Hematopoietic multipotent progenitor cell treated with erythropoietin and hydrocortisone succinate and interleukin-3 and kit ligand, for 6 days (in vitro differentiated cells): ENCODE measurements around the gene ZBTB24.

Source experiments
- DNase-seq: peaks from one replicate; pipeline ENCODE4 v3.0.0-alpha.2; 2015

The ZBTB24 gene

DNA sequence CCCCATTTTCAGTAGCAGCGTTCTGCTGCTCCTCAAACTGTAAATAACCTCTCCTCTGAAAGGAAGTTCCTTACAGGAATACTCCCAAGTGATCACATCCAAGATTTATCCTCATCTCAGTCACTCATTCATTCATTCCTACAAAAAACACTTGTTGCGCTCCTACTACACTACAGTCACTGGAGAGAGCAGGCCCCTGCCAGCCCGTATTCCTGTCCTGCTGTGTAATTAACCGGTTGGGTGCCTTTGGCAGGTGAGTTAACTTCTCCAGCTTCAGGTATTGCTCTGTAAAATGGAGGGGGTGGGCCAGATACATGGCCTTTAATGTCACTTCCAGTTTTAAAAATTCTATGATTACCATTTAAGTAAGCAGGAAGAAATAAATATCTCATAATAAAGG is 15.0 kb upstream of the ZBTB24 start:
- DNase-seq, result no peak

DNA sequence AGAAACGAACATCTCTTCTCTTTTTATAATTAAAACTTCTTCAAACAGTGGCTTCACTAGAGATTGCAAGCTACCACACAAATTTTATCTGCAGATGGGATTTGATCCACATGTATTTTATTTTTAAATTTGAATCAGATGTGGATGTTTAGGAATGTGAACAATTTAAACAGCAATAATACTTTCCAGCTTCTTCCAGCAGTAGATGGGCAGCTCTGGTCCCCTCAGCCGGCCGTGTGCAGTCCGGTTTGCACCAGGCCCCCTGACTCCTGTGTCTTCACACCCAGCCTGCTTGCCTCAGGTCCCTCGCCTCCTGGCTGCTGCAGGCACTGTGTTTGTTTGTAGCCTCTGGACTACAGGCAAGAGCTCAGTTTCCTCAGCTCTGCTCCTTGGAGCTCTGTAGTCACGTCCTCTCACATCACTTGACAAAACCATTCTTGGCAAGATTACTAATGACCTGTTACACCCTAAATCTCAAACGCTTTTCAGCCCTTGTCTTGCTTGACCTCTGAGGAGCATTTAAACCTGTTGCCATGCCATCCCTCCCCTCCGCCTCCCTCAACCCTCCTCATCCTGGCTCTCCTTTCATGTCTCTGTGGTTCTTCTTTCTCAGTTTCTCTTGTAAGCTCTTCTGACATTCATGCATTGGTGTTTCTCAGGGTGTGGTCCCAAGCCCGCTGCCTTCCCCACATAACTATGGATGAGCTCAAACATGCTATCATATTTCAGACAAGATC is 13.2 kb upstream of the ZBTB24 start:
- DNase-seq, result no peak

DNA sequence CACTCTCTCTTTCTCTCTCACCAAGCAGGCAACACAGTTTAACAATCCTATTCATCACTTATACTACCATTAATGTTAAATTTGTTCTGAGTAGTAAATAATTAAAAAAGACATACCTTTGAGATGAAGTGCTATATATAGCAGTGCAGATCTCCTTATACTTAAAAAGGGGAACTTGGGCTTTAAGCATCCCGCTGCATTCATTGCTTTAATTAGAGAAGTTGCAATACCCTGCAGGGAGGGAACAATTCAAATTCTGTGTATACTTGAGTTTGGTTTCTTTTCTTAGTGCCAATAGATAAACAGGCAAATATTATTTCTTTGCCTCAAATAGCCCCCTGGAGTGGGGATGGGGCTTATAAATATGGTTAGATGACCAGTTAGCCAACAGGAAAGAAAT is 10.8 kb upstream of the ZBTB24 start:
- DNase-seq, result peak; percentile 56

DNA sequence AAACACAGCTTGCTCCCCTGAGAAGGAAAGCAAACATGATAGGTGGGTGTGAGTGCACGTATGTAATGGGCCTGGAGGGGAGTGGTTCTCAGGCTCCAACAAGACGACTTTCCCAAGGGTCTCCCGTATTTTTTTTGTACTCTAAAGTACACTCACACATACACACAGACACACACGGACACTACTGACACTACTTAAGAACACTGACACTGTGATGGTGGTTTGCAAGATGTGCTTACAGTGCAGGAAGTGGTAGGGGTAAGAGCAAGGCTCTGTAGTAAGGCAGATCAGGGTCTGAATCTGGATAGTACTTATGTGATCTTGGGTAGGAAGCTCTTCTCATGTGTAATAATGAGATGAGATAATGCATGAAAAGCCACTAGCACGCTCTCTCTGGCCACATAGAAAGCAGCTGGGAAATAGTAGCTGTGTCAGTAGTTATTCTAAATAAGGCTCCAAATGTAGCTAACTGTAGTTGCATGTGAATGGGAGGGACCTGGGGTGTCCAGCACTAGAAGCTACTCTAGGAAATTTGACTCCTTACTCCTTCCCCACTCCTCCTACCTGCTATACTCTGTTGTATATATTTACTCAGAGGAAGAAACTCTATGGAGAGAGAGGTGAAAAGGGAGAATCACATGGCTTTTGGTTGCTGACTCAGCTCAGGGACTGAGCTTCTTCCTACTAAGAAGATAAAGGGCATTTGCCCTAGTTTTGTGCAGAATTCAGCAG is 8.4 kb upstream of the ZBTB24 start:
- peak; percentile 65 for DNase-seq

DNA sequence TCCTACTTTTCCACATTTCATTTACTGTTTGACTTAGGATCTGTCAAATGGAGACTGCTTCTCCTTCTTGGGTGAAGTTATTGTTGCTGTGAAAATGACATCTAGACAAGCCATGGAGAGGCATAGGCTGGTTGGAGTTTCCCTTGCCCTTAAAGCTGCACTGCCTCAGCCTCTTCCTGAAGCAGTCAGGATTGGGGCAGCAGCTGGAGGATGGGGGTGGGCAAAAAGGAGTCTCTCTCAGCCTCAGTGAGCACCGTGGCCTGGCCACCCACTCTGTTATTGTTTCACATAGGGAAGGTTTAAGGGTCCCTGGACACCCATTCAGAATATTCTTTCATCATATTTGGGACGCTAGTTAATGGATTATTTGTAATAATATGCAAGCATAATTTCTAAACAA is 7.7 kb upstream of the ZBTB24 start:
- DNase-seq, result no peak

- no peak for DNase-seq
Observed at GRCh38 chr6:109488001-109488400, 5.0 kb upstream of the ZBTB24 start.

DNA sequence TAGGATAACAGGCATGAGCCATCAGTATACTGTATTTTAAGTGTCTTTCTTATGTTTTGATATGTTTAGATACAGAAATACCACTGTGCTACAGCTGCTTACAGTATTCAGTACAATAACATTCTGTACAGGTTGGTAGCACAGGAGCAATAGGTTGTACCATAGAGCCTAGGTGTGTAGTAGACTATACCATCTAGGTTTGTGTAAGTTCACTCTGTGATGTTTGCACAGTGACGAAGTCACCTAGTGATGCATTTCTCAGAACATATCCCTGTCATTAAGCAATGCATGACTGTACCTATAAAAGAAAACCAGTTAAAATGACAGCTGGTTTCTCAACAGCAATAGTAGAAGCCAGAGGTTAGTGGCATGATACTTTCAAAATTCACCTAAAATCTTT is 3.0 kb upstream of the ZBTB24 start:
- no peak for DNase-seq

GRCh38 chr6:109485266-109485935 is 2.4 kb upstream of the ZBTB24 start:
- DNase-seq, result no peak

- DNase-seq, result no peak
Observed at GRCh38 chr6:109484122-109484521, 1.1 kb upstream of the ZBTB24 start.

- DNase-seq, result no peak
Observed at GRCh38 chr6:109483735-109484057, 677 bp upstream of the ZBTB24 start.

- DNase-seq, result no peak
Observed at GRCh38 chr6:109480993-109481480, 2.0 kb downstream of the ZBTB24 start.

DNA sequence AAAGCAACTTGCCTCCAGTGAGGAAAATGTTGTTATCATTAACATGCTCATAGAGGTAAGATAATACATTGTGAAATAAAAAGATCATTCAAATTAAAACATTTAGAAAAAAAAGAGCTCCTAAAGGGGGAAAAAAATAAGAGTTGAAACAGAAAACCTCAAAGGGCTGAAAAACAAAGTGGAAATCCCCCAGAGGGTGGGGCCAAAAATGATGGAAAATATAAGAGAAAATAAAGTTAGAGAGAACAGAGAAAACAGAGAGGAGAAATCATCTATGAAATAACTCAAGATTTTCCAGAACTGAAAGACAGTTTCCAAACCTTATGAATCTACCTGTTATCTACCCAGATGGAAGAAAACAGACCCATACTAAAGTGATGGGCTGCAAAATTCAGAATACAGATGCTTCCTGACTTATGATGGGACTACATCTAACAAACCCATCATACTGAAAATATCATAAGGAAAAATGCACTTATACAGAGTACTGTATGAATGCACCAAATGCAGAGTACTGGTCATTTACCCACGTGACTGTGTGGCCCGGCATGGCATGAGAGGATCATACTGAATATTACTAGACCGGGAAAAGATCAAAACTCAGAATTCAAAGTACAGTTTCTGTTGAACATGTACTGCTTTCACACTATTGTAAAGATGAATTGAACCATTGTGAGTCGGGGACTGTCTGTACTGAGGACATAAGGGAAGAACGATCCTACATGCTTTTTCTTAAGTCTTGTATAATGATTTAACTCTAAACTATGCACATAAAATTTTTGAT is 4.0 kb downstream of the ZBTB24 start:
- no peak for DNase-seq

DNA sequence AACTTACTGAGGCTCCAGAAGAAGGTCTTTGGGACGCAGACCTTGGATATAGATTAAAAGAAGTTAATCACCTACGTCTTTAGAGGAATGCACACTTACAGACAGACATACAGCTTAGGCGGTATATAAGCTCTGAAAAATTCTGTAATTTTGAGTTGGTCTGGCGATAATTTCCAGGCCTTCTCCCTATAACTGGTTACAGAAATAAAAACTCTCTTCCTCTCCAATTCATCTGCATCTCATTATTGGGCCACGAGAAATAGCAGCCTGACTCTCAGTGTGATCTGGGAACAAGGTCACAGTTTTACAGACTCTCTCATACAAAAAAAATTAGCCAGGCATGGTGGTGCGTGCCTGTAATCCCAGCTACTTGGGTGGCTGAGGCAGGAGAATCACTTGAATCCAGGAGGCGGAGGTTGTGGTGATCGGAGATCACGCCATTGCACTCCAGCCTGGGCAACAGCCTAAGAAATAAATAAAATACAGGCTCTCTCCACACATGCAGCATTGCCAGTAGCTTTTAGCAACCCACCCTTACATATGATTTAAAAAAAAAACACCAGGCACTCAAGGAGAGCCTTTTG is 4.7 kb downstream of the ZBTB24 start:
- no peak for DNase-seq

DNA sequence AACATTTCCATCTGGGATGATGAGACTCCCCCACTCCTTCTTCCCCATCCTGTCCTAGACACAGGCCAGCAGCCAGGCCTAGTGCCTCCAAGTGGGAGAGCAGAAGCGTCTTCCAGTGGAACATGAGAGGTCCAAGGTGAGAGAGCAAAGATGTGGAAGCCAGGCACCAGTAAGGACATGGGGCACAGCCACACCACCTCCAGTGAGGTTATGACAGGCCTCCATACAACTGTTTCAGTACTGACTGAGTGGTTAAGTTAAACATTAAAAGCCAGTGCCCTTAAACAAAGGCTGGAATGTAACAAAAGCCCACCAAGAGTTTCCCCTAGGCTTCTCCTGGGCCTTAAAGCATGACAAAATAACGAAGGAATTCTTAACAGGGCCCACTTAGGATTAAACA is 5.3 kb downstream of the ZBTB24 start:
- no peak for DNase-seq

DNA sequence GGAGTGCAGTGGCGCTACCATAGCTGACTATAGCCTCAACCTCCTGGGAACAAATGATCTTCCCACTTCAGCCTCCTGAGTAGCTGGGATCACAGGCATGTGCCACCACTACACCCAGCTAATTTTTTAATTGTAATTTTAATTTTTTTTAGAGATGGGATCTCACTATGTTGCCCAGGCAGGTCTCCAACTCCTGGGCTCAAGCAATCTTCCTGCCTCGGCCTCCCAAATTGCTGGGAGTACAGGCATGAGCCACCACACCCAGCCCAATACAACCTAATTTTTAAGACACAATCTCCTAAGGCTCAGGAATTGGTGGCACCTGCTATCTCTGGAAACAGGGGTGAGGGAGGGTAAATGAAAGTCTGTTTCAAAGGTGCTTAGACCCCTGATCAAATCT is 5.8 kb downstream of the ZBTB24 start:
- DNase-seq, result no peak

DNA sequence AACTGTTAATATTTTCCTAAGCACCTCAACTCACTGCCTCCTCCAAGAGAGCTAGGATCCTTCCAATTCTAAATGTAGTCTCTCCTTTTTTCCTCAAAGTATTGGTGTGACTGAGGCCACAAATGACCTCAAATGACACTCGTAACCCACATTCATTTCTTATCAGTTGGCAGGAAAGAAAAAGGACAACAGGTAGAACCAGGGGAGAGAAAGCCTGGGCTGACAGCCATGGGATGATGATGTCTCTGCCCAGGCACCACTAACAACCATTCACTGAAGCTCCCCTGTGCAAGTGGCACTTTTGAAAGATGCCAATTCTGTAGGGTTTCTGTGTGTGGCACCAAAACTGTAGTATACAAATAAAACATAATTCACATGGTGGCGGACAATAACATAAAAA is 7.4 kb downstream of the ZBTB24 start:
- no peak for DNase-seq

DNA sequence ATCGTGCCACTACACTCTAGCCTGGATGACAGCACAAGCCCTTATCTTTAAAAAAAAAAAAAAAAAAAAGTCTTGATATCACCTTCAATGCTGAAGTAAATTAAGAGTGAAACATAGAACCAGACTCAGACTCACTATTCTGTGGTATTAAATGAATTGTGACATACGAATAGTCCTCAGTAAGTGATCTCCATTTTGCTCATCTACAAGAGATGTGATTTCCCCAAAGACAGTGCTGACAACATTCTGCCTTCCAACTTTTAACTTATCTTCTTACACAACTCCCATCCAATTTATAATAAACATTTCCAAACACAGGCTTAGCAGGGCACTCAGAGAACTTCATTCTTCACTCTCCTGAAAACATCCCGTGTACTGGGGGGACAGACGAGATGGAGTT is 8.0 kb downstream of the ZBTB24 start:
- DNase-seq, result no peak

GRCh38 chr6:109473120-109473519 is 9.9 kb downstream of the ZBTB24 start:
- DNase-seq, result no peak

GRCh38 chr6:109472132-109472995 is 10.7 kb downstream of the ZBTB24 start:
- DNase-seq, result no peak

GRCh38 chr6:109471105-109471810 is 11.8 kb downstream of the ZBTB24 start:
- no peak for DNase-seq

- DNase-seq, result no peak
Observed at GRCh38 chr6:109469591-109470189, 13.3 kb downstream of the ZBTB24 start.
